Natural killer cell (primary cell): ENCODE results near the gene DRC7. TPM values are rescaled to one million over a fixed set of nuclear protein-coding genes. Genes with fewer than 3 reads are reported as not detected.

Experiments used
- ATAC-seq, 3 donors: fragments of 150-1000 bp in 2 of 3; fragments of 200-7000 bp in 1 of 3; cut with Tn5 transposase; 1 replicate in 1 of 3; 2 replicates in 2 of 3; pipeline ENCODE4 v1.10.0; 2021; ENCODE audit warnings: mild to moderate bottlenecking in 2 of 3, moderate library complexity in 2 of 3
- DNase-seq, 2 donors: peaks; one replicate each; pipeline versions ENCODE4 v3.0.0 to v3.0.0-alpha.2; 2013 to 2021; ENCODE audit warnings: mixed read lengths in 1 of 2
- H3K27ac ChIP-seq: one replicate; pipeline ENCODE4 v1.5.1; 2013; ENCODE audit warnings: mild to moderate bottlenecking, low read length
- H3K27me3 ChIP-seq: one replicate; pipeline ENCODE4 v1.6.1; 2013; ENCODE audit warnings: low read length; ENCODE audit not compliant: control insufficient read depth, insufficient read depth
- H3K36me3 ChIP-seq: one replicate; pipeline ENCODE4 v1.6.1; 2013; ENCODE audit warnings: low read length; ENCODE audit not compliant: control insufficient read depth, insufficient read depth
- H3K4me1 ChIP-seq: one replicate; pipeline ENCODE4 v1.6.1; 2013; ENCODE audit warnings: low read length; ENCODE audit not compliant: control insufficient read depth, insufficient read depth
- H3K4me3 ChIP-seq: one replicate; pipeline ENCODE4 v1.5.1; 2013; ENCODE audit warnings: low read length
- H3K9me3 ChIP-seq: one replicate; pipeline ENCODE4 v1.6.1; 2013; ENCODE audit warnings: low read length; ENCODE audit not compliant: control insufficient read depth, insufficient read depth
- H3K27ac Mint-ChIP-seq, 2 donors: one replicate each; pipeline ENCODE4 v1.8.0; 2022; ENCODE audit warnings: mild to moderate bottlenecking in 2 of 2, mixed read lengths in 2 of 2, moderate library complexity in 1 of 2
- H3K27me3 Mint-ChIP-seq, 2 donors: one replicate each; pipeline ENCODE4 v1.8.0; 2022; ENCODE audit warnings: low read depth in 2 of 2, mixed read lengths in 2 of 2
- H3K36me3 Mint-ChIP-seq: one replicate; pipeline ENCODE4 v1.8.0; 2022; ENCODE audit warnings: mixed read lengths
- H3K4me1 Mint-ChIP-seq, 2 donors: one replicate each; pipeline ENCODE4 v1.8.0; 2022; ENCODE audit warnings: mixed read lengths in 2 of 2
- H3K4me3 Mint-ChIP-seq: one replicate; pipeline ENCODE4 v1.8.0; 2022; ENCODE audit warnings: mild to moderate bottlenecking, moderate library complexity, mixed read lengths
- H3K9me3 Mint-ChIP-seq, 2 donors: one replicate each; pipeline ENCODE4 v1.8.0; 2022; ENCODE audit warnings: mixed read lengths in 2 of 2
- WGBS: methylation state at CpG from one replicate; pipeline ENCODE4 v1.1.7; 2013; ENCODE audit warnings: missing lambda C conversion rate; ENCODE audit not compliant: insufficient coverage; 5-methylcytosine and 5-hydroxymethylcytosine counted together
- intact Hi-C: fragments of 100-400 bp; cut with micrococcal nuclease; formaldehyde crosslinking; loops from one replicate; pipeline ENCODE4 v1.14.2; 2022
- total RNA-seq, 4 donors: library from RNA; stranded (reverse); fragments of 120-200 nt in 1 of 4; gene quantifications; one replicate each; pipeline versions ENCODE4 v1.2.3 to v1.2.4, GENCODE V29; 2013 to 2022
- TF ChIP-seq, protein P1 (sequence below): fragments of 200-600 bp; IDR thresholded peaks from one replicate; pipeline ENCODE4 v1.8.0; 2022; ENCODE audit warnings: antibody characterized with exemption

DRC7 gene
- total RNA-seq, 3 donors from 2014 or later (not counting 1 experiment from before 2014, with no cell fraction given), result 0.33 TPM; not detected in 2

DNA sequence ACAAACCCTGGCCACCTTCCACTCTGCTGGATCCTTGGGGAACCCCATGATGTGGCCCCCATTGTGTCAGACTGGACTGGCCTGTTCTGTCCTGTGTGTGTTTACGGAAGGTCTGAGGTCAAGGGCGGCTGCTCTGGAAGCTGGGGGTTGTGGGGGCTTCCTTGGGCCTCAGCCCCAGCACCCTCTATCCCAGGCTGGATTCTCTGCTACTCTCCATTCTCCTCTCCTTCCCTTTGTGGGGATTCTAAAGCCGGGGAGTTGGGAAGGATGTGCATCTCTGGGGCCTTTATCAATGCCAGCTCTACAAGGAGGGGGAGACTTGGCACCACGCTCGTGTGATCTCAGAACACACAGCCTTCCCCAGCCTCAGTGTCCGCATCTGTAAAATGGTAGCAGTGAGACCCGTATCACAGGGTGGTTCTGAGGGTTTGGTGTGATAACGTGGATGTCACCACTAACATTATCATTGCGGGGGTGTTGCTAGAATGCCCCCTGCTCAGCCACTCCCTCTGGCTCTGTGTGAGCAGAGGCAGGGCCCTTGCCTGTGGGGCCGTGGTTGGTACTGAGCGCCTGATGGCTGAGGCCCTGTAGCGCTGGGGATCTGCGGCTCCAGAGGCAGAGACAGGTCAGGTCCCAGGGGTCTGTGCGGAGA, 48.1 kb upstream of the DRC7 start:
- peaks cover 83% of the 10 kb centered on the region for H3K4me1 ChIP-seq
- H3K4me3 Mint-ChIP-seq, result peak overlapping the region; percentile 93
- H3K4me3 ChIP-seq, result peak overlapping the region; percentile 54
- peak overlapping the region; percentile 91 to 96 for H3K27ac Mint-ChIP-seq
- H3K9me3 Mint-ChIP-seq, result no peaks in the 10 kb centered on the region
- H3K27me3 Mint-ChIP-seq, result no peaks in the 10 kb centered on the region
- no peaks in the 10 kb centered on the region for H3K9me3 ChIP-seq
- DNase-seq (peak; percentile 69 to 70), ATAC-seq (peak; percentile 69 to 80 (median 78))
- H3K27me3 ChIP-seq, result no peaks in the 10 kb centered on the region
- 29% methylated on average over 12 of the region's 14 CpGs for WGBS
- H3K4me1 Mint-ChIP-seq, result peaks cover 47 to 61% of the 10 kb centered on the region in 2 donors
- peak overlapping the region; percentile 84 for H3K27ac ChIP-seq
- TF ChIP-seq, protein P1, sequence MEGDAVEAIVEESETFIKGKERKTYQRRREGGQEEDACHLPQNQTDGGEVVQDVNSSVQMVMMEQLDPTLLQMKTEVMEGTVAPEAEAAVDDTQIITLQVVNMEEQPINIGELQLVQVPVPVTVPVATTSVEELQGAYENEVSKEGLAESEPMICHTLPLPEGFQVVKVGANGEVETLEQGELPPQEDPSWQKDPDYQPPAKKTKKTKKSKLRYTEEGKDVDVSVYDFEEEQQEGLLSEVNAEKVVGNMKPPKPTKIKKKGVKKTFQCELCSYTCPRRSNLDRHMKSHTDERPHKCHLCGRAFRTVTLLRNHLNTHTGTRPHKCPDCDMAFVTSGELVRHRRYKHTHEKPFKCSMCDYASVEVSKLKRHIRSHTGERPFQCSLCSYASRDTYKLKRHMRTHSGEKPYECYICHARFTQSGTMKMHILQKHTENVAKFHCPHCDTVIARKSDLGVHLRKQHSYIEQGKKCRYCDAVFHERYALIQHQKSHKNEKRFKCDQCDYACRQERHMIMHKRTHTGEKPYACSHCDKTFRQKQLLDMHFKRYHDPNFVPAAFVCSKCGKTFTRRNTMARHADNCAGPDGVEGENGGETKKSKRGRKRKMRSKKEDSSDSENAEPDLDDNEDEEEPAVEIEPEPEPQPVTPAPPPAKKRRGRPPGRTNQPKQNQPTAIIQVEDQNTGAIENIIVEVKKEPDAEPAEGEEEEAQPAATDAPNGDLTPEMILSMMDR, result no peak
- H3K36me3 Mint-ChIP-seq, result peaks cover 3% of the 10 kb centered on the region
- intact Hi-C loops, result loop anchor here (2.0 to 5.0 kb wide), 2 partner anchors 114 to 164 kb away; no protein-coding TSS in a partner anchor
- peaks cover 15% of the 10 kb centered on the region for H3K36me3 ChIP-seq

DNA sequence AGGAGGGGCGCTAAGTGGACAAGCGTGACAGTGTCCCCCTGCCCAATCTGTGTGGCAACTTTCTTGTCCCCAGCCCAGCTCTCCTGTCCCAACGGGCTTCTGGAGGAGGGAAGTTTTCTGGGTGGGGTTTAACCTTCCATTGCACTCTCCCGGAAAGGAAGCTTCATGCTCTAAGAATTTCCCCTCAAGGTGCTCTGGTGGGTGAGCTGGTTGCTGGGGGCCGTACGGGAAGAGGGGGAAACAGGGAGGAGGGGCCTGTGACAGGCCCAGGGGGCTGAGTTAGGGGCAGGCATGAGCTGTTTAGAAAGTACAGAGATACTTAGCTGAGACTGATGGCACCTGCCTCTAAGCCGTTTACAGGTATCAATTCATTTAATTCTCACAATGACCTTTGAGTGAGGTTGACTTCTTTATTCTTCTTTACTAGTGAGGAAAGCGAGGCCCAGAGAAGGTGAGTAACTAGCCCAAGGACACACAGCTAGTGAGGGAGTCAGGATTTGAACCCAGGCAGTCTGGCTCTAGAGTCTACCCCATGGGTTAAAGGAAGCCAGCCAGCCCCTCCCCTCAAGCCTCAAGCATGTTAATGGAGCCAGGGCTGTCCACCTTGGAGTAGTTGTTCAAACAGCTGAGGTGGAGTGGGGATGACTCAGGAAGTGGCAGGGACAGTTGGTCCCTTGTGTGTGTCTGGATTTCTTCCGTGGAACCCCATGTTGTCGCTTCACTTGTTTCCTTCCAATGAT, 47.3 kb upstream of the DRC7 start:
- peaks cover 91% of the 10 kb centered on the region for H3K4me1 ChIP-seq
- intact Hi-C loops, result loop anchor here (2.0 to 5.0 kb wide), 2 partner anchors 115 to 163 kb away; no protein-coding TSS in a partner anchor
- peak overlapping the region; percentile 54 for H3K4me3 ChIP-seq
- Mint-ChIP-seq H3K27me3 (no peaks in the 10 kb centered on the region), H3K4me1 (peaks cover 54 to 65% of the 10 kb centered on the region in 2 donors), H3K9me3 (no peaks in the 10 kb centered on the region), H3K36me3 (peaks cover 11% of the 10 kb centered on the region), H3K27ac (peak overlapping the region; percentile 91 to 96), H3K4me3 (peak overlapping the region; percentile 93)
- no peaks in the 10 kb centered on the region for H3K27me3 ChIP-seq
- peaks cover 23% of the 10 kb centered on the region for H3K36me3 ChIP-seq
- no peaks in the 10 kb centered on the region for H3K9me3 ChIP-seq
- peak in 2 of 3 donors; percentile 14 to 19 for ATAC-seq
- TF ChIP-seq, protein P1, result no peak
- WGBS, result 30% methylated on average over 9 of the region's 10 CpGs
- DNase-seq, result peak in 1 of 2 donors; percentile 36
- peak overlapping the region; percentile 84 for H3K27ac ChIP-seq

DNA sequence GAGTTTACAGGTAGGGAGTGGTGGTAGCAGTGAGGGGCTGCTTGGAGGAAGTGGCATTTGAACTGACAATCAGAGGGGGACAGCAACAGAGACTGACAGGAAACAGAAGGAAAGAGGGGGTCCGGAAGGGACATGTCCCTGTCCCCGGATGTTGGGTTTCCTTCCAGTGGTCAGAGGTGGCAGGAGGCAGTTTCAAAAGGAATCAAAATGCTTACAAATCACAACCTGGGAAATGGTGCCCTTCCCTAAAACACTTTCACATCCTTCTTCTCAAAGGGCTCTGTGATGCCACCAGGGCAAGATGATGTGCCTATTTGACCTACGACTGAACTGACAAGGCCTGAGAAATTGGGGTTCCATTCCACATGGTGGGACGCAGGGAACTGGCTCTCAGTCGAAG, 46.5 kb upstream of the DRC7 start:
- Histone ChIP-seq H3K4me3 (peak overlapping the region; percentile 54), H3K36me3 (peaks cover 31% of the 10 kb centered on the region), H3K27me3 (no peaks in the 10 kb centered on the region), H3K27ac (peak overlapping the region; percentile 84), H3K9me3 (no peaks in the 10 kb centered on the region), H3K4me1 (peaks cover 98% of the 10 kb centered on the region)
- H3K4me3 Mint-ChIP-seq, result peak overlapping the region; percentile 93
- WGBS, result 13% methylated on average over 5 of the region's 5 CpGs
- TF ChIP-seq, protein P1, result no peak
- H3K36me3 Mint-ChIP-seq, result peaks cover 11% of the 10 kb centered on the region
- no peaks in the 10 kb centered on the region for H3K9me3 Mint-ChIP-seq
- DNase-seq (peak in 1 of 2 donors; percentile 33), ATAC-seq (no peak)
- peak overlapping the region; percentile 91 to 96 for H3K27ac Mint-ChIP-seq
- peaks cover 58 to 63% of the 10 kb centered on the region in 2 donors for H3K4me1 Mint-ChIP-seq
- no peaks in the 10 kb centered on the region for H3K27me3 Mint-ChIP-seq
- intact Hi-C loops, result loop anchor here (2.0 to 5.0 kb wide), 4 partner anchors 19 to 116 kb away; partner anchors contain the start of gene KATNB1
